NOMO-1 treated with dmso at 0.1 percent for 144 hours (cell line): Measurements from ENCODE around the gene CFAP74.

Source experiments
- DNase-seq: peaks from one replicate; lab custom pipeline; 2025; ENCODE audit not compliant: unreplicated experiment; lab: John Stamatoyannopoulos, UW

The CFAP74 gene

DNA sequence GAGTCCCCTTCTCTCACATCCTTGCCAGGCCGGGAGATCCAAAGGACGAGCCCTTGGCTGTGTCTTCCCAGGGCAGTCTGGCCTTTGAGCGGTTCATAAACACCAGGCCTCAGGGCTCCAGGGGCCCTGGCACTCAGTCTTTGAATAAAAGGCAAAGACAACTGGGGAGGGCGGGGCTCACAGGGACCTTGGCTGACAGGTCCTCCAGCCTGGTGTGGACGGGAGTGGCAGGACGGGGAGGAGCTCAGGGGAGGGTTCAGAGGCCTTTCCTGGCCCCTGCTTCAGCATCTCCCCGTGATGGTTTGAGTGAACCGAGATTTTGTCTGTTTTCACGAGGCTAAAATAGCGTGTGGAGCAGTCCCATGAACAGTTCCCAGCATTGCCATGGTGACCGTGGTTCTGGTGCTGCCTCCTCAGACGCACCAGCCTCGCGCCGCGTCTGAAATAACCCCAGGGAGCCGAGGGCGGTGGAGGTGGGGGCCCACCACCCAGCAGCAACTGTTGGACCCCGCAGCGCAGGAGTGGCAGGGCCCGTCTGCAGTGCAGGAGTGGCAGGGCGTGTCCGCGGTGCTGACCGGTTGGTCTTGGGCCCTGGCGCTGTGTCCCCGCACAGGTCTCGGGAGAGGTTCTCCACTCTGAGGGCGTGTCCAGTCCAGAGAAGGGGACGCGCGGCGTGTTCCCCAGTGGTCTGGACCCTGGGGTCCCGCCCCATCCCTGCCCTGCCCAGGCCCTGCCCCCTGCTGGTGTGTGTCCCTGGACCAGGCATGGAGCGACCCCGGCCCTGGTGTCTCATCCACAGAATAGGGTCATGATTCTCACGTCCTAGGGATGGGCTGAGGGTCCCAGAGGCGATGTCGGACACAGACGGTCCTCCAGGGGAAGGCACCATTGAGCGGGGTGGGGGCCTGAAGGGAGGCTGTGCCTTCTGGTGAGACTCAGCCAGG, 39.5 kb upstream of the CFAP74 start:
- no peak for DNase-seq

DNA sequence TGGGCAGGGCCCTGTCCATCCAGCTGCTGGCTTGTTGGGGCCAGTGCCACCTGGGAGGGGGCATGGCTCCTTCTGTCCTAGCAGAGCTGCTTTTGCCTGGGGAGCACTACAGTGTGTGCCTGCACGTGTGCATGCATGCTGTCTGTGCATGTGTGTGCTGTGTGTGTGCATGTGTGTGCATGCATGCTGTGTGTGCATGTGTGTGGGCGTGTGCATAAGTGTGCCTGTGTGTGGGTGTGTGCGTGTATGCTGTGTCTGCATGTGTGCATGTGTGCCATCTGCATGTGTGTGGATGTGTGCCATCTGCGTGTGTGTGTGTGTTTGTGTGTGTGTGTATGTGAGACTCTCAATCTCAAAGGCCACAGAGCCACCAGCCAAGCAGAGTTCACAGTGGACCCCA, 38.3 kb upstream of the CFAP74 start:
- no peak for DNase-seq

DNA sequence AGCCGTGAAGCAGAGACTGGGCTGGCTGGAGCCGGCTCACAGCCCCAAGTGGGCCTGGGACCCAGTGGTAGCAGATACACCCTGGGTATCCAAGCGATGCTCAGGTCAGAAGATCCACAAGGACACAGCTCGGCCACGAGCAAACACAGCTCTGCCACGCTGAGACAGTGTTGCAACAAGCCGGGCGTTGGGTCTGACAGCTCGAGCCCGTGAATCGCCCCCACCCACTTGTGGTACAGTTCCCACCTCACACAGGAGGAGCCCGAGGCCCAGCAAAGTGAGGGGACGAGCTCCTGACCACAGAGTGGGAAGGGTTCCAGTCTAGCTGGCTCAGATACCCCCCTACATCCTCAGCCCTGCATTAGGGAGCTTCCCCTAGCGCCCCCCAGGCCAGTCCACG, 37.7 kb upstream of the CFAP74 start:
- no peak for DNase-seq

DNA sequence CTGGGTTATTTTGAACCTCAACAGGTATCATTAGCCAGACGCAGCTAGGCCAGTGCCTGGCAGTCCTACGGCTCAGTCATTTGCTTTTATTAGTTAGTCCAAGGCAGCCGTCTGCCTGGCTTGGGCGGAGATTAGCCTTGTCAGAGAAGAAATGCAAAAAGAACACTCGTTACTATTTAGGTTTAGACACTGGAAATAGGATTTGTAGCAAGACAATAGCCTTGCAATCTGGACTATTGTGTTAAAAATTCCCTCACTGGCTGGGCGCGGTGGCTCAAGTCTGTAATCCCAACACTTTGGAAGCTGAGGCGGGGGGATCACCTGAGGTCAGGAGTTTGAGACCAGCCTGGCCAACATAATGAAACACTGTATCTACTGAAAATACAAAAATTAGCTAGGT, 35.7 kb upstream of the CFAP74 start:
- no peak for DNase-seq

DNA sequence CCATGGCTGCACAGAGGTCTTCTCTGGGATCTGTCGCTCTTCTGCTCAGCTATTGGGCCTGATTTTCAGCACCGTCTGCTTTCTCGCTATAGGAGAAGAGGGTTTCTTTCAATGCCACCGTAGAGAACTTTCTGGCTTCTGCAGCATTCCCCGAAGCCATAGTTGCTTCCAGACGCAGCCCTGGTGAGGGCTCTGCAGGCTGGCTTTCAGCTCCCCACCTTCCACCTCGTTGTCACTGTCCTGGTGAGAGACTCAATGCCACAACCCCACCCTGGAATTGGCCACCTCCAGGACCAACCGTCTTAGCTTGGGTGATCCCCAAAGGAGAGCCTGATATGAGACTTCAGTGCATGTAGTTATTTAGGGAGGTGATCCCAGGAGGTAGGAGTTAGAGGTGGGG, 34.6 kb upstream of the CFAP74 start:
- DNase-seq = no peak

DNA sequence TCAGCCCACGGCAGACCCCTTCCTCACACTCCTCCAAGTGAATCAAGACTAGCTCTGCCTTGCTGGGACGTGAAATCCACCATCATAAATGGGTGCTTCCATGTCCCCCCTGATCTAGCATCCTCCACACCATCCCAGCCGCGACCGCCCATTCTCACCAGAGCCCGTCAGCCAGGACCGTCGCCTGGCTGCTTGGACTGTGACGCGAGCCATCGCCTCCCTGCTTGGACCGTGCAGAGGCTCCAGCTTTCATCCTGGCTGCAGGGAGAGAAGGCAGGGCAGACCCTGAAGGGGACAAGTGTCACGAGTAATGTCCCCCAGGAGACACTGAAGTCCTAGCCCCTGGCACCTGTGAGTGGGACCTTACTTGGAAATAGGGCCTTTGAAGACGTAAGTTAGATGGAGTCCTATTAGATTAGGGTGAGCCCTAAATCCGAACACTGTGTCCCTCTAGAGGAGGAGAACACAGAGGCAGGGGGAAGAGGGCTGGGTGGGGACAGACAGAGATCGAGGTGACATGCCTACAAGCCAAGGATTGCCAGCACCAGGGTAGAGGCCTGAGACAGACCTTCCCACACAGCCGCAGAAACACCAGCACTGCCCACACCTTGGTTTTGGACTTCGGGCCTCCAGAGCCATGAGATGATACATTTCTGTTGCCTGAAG, 33.9 kb upstream of the CFAP74 start:
- DNase-seq = no peak

DNA sequence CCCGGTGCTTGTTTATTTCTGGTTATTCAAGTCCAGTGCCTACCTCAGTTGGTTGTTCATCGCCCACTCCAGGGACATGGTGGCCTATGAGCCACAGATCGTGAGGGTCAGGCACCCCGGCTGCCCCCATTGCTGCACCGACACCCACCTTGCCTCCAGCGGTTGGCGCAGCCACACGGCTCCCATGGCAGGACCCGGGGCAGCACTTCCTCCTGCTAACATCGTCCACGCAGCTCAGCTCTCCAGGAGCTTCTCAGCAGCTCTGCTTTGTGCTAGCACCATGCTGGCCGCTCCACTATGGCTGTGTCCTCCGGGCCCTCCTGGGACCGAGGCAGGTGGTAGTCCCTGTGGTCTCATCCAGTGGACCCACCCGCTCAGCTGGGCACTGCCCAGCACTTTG, 32.7 kb upstream of the CFAP74 start:
- DNase-seq = no peak

DNA sequence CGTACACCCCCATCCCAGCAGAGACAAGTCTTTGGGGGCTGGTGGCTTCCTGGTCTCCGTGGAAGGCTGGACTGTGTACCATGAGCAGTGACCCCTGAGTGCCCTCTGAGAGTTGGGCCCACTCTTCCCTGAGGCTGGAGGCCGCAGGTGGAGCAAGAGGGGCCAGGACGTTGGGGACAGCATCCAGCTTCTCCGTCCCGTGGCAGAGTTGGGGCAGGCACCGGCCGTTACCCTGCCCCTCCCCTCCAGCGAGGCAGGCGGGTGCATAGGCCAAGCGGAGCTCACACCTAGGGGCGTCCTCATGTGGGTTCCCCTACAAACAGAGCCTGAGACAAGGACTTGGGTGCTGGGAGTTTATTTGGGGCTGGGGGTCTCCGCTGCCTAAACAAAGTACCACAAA, 29.6 kb upstream of the CFAP74 start:
- DNase-seq = no peak

DNA sequence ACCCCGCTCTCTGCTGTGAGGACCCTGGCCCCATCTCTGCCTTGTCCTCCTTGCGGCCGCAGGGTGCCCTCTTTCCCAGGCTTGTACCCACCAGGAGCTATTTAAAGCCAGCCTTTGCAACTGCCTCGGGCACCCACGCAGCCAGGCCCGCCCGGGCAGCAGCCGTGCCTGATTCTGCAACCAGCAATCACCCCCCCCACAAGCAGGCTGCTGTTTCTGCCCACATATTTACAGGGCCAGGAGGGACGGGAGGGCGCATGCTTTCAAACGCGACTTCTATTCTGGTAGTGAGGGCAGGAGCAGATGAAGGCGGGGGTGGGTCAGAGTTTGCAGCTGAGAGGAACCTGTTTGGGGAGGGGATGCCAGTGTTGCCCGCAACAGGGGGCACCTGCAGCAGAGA, 29.2 kb upstream of the CFAP74 start:
- no peak for DNase-seq

DNA sequence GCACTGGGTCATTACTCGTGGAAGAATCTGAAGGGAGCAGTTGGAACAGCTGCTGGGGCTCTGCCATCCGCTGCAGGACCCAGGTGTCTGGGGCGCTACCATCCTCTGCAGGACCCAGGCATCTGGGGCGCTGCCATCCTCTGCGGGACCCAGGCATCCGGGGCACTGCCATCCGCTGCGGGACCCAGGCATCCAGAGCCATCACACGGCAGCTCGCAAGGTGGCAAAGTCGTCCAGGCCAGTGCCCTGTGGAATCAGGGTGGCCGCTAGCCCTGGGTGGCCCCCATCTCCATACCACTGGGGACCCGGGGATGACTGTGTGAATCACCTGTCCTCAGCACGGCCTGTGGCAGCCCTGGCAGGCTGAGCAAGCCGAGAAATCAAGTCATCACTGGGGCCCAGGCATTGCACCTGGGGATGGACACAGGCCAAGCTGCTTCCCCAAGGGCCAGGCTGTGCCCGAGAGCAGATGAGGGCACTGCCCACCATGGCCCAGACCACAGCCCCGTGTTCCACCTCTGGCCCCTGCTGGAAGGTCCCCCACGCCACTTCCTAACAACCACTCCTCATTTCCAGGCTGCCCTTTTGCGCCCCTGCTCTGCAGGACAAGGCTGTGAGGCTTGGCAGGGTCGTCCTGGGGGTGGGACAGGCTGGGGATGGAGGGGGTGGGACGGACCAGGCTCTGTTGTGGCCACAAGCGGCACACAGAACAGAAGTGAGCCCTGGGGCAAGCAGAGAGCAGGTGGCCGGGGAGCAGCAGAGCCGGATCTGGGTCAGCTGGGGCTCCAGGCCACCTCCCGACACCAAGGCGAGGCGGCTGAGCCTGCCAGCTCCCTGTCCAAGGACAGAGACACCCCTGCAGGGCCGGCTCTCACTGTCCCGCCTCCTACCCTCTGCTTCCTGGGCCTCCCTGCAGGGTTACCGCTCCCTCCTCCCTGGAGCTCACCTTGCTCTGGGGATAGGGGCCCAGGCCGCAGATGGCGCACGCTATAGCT, 28.3 kb upstream of the CFAP74 start:
- DNase-seq = no peak

DNA sequence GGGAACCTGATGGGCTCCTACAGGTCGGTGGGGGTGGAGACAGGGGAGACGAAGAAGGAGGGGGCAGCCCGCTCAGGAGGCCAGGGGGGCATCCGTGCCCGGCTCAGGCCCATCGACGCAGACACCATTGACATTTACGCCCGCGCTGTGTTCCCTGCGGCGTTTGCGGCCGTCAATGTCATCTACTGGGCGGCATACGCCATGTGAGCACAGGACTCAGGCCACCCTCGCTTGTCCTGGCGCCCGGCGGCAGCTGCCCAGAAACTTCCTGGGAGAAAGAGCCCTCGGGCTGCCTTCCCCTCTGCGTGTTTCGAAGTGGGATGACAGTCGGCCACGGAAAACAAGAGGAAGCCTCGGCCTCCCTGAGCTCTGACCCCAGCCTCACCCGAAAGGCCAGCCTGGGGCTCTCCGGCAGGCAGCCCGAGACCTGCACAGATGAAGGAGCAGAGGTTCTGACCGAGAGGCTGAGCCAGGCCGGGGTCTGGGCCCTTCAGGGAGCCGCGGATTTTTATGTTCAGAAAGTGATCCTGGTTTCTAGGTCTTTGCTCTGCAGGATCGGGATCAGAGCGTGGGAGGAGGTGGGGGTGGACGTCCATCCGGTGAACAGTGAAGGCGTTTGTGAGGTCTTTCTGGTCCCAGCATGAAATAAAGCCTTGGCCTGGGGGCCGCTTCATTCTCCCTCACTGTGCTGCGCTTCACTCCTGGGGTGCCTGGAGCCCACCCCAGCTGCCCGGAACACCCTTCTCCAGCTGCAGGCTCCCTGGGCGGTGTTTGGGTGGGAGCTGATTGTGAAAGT, 26.7 kb upstream of the CFAP74 start:
- DNase-seq = no peak

DNA sequence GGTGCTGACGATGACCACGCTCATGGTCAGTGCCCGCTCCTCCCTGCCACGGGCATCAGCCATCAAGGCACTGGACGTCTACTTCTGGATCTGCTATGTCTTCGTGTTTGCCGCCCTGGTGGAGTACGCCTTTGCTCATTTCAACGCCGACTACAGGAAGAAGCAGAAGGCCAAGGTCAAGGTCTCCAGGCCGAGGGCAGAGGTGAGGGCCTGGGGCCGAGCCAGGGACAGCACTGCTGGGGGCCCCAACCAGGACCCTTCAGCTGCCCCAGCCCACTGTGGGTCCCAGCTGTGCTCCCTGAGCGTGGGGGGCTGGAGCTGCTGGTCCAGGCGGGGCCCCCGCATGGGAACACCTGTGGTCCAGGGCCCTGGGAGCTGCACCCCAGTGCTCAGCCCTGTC, 26.0 kb upstream of the CFAP74 start:
- no peak for DNase-seq

DNA sequence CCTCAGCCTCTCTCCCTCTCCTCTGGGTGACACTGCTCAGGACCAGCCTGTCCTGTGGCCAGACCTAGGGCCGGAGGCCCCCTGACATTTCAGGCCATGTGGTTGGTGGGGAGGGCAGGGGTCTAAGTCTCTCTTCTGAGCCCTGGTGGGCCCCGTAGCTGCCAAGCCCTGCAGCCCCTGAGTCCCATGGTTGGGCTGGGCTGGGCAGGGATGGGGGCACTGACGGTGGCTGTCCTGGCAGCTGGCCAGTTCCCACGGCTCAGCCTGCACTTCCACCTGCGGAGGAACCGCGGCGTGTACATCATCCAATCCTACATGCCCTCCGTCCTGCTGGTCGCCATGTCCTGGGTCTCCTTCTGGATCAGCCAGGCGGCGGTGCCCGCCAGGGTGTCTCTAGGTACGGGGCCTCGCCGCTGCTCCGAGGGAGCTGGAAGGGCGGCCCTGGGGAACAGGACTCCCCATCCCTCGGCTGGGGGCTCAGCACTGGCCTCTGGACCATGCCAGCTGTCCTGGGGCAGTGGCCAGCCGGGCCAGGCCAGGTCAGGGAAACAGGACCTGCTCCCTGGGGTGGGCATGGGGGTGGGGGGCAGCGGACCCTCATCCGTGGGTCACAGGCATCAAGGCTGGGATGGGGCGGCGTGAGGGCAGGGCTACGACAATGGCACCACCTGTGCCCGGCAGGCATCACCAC, 25.4 kb upstream of the CFAP74 start:
- no peak for DNase-seq

DNA sequence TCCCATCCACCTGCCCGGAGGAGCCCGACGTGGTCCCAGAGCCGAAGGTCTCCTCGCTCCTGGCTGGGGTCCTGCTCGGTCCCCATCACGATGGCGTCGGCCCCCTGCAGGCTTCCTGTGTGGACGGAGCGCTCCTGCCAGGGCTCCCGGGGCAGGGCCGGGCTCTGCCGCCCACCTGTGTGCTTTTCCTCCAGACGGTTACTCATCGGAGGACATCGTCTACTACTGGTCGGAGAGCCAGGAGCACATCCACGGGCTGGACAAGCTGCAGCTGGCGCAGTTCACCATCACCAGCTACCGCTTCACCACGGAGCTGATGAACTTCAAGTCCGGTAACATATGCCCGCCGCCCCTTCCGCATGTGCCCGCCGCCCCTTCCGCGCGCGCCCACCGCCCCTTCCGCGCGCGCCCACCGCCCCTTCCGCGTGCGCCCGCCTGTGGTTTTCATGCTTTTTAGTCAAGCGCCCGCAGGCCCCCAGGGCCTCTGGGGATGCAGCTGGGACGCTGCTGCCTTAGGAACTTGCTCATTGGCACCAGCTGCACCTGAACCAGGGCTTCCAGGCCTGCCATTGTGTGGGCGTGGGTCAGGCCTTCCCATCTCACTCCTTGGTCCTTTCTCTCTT, 24.5 kb upstream of the CFAP74 start:
- no peak for DNase-seq

DNA sequence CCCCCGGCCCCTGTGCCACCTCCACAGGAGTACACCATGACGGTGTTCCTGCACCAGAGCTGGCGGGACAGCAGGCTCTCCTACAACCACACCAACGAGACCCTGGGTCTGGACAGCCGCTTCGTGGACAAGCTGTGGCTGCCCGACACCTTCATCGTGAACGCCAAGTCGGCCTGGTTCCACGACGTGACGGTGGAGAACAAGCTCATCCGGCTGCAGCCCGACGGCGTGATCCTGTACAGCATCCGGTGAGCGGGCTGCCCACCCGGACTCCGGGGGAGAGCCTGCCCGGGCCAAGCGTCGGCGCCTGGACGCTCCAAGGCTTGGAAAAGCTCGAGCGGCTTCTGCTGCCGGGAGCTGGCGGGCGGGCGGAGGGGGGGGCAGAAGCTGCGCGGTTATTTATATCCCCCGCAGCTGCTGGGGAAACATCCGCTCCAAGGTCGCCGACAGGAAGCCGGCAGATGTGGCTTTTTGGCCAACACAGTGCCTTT, 21.9 kb upstream of the CFAP74 start:
- no peak for DNase-seq

DNA sequence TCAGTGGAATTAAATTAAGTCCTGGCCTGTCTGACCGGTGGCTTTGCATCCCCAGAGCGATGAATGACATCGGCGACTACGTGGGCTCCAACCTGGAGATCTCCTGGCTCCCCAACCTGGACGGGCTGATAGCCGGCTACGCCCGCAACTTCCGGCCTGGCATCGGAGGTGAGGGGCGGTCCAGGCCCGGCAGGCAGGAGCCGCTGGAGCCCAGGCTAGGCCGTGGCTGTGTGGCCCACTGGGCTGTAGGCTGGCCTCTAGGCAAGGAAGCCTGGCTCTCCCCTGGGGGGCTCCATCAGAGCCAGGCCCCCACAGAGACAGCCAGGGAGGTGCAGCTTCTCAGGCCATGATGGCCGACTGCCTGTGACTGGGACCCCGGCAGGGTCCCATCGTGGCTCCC, 21.3 kb upstream of the CFAP74 start:
- no peak for DNase-seq

DNA sequence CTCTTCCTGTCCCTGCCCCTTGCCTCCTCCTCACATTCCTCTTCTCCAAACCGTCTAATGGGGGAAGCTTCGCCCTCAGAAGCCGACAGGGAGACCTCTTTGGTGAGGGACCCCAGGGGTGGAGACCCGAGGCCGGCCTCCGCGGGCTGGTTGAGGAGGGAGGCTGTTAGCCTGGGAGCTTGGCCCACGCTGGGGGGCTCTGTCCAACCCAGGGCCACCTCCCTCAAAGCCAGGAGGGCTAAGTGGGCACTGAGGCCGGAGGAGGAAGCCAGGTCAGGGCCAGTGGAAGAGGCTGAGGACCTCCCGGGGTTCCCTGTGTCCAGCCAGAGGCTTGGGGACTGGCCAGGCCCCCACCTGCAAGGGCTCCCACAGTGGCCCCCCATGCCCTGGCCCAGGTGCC, 20.9 kb upstream of the CFAP74 start:
- no peak for DNase-seq

DNA sequence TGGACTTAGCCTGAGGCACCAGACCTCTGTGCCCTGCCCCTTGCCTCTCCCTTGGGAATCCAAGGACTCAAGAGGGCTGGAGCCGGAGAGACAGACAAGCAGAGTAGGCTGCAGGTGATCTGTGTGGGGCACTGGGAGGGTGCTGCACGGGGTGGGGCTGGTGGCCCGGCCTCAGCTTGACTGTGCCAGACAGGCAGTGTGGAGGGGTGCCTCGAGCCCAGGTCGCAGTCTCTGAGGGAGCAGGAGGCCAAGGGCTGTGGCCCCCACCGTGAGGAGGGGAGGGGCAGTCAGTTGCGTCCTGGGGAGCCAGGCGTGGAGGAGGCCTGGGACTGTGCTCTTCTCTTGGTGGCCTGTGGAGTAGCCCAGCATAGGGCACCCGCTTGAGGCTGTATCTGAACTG, 19.6 kb upstream of the CFAP74 start:
- no peak for DNase-seq

DNA sequence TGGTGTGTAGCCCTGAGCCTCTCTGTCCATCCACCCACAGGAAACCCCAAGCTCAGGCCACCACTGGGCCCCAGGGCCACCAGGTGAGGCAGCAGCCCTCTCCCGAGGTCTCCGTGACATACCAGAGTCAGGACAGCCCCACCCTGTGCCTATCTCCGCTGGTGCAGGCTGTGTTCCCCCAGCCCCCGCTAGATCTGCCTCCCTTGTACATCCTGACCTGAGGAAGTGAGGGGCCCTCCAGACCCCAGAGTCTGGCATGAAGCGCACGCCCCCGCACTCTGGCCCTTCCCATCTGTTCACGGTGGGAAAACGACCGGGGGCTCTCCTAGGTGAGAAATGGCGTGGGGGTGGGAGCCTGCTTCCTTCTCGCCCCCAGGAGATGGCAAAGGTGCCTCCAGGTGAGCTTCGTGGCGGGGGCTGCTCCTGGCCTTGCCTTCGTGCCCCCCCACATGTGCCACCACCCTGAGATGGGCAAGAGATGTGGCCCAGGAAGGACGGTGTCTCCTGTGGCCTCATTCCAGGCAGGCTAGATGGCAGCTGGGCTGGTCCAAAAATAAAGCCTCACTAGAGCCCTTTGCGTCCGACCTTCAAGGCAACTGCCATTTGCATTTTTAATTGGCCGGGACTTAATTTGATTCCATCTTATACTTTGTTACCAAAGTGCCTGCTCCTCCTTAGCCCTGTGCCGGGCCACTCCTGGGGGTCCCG, 18.6 kb upstream of the CFAP74 start:
- no peak for DNase-seq
